Glomerular visceral epithelial cell (primary cell): ENCODE results near the gene RNF123.
"Not testable (repeated sequence)": the region's sequence is repeated elsewhere in the genome, so short reads cannot be mapped to it uniquely, and the experiment has no call there.

Experiments
- DNase-seq: peaks from one replicate; pipeline ENCODE4 v3.0.0-alpha.2; 2016; ENCODE audit errors: extremely low spot score

Gene RNF123

GRCh38 chr3:49681232-49681522 lies 8.2 kb upstream of the RNF123 start:
- no peak for DNase-seq

GRCh38 chr3:49681543-49681942 lies 7.8 kb upstream of the RNF123 start:
- DNase-seq = no peak

DNA sequence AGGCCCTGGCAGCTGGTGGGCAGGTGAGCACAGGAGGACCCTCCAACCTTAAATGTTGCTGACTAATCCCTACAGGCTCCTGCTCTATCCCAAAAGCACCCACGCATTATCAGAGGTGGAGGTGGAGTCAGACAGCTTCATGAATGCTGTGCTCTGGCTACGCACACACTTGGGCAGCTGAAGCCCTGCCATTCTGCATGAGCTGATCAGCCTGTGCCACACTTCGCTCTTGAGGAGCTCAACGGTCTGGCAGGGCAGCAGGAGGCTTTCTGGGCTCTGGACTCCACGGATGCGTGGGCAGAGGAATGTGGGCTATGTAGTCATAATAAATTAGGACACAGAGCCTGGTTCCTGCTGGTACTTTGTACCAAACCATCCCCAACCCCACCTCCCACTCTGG lies 6.2 kb upstream of the RNF123 start:
- peak; percentile 72 for DNase-seq

DNA sequence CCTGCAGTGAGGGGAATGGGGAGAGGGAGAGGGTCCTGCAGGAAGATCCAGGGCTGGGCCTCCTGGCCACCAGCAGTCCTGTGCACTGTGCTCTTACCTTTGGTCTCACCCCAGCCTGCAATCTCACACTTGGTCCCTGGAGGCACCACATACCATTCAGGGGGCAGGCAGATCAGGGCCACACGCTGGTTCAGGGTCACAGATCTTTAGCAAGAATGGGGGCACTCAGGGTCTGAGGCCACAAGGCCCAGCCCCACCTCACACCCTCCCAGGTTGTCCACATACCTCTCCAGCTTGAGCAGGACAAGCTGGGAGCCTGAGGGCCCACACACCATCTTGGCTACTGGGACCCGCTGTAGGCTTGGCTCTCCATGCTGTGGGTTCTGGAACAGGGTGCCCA lies 4.9 kb upstream of the RNF123 start:
- not testable (repeated sequence) for DNase-seq

DNA sequence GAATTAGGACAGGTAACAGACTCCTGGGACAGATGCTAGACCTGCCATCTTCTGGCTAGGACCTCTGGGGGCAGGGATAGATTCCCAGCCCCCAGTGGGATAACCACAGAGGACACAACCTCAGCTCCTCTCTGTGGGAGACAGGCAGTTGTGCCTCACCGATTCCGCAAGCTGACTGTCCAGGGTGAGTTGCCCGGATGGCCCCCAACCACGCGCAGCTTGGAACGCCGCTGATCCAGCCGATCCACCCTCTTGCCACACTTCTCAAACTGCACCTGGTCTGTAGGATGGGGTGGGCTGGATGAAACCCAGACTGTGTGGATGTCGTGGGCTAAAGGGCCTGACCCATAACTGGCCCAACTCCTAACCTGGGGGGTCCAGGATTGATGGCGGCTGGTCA lies 4.3 kb upstream of the RNF123 start:
- not testable (repeated sequence) for DNase-seq

- not testable (repeated sequence) for DNase-seq
These were observed 3.5 kb upstream of the RNF123 start for GRCh38 chr3:49685846-49686245.

- DNase-seq = not testable (repeated sequence)
These were observed 3.0 kb upstream of the RNF123 start for GRCh38 chr3:49686346-49686745.

DNA sequence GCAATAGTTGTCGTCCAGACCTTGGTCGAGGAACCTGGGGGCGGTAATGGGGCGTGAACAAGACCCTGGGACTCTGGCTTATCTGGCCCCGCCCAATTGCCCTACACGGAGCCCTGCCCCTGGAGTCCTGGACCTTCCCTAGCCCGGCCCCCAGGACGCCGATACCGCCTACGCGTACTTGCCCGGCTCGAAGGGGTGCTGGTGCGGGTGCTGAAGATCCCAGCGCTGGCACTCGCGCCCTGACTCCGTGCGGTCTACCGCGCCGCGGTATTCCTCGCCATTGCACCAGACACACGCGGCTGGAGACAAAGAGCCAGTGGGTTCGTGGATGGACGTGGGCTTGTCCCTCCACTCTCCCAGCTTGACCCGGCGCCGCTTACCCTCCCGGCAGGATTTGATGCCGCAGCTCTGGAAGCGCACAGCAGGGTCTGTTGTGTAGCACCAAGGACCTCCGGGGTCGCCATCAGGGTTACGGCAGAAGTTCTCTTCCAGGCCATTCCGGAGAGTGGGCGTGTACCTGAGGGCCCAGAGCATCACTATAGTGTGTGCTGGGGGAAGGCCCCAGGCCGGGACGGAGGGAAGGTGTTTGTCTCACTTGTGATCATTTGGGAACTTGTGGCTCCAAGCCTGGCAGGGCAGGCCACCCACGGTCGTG lies 2.5 kb upstream of the RNF123 start:
- DNase-seq = not testable (repeated sequence)

DNA sequence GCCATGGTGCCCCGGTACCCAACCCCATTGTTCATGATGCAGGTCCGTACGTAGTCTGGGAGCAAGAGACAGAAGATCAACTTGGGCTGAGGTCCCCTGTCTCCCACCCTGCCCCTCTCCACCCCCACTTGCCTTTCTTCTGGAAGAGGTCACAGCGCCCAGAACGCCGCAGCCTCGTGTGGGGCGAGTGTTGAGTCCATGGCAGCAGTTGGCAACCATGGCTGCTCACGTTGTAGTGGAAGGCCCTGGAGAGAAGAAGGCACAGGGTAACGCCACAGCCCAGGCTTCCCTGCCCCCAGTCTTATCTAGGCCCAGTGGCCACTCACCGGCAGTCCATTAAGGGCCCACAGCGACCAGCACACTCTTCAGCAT lies 1.9 kb upstream of the RNF123 start:
- not testable (repeated sequence) for DNase-seq

DNA sequence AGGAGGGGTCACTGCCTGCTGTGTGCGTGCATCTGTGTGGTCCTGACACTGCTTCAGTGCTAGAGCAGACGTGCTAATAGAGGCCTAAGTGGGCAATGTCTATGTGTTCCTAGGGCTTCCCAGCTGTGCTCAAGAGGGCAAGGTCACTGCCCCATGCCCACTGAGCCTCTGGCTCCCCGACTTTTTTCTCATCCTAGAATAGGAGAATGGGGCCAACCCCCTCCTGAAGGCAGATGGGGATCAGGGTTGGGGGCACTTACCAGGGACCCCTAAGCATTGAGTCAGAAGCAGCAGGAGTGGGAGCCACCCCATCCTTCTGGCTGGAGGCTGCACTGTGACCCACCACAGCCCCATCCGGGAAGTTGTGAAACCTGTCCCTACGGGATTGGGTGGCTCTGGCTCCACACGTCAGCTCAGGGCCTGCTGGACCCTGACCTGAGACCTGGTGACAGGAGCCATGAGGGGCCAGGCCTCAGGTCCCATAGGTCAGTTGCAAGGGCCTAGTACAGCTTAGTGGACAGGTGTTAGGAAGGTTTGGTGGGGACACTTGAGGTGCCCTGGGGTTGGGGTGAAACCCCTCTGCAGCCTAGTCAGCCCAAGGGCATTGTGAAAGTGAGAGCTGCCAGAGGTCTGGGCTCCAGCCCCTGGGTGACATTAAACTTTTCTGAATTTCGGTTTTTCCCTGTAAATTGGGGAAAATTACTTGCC lies 865 bp upstream of the RNF123 start:
- DNase-seq = not testable (repeated sequence)

DNA sequence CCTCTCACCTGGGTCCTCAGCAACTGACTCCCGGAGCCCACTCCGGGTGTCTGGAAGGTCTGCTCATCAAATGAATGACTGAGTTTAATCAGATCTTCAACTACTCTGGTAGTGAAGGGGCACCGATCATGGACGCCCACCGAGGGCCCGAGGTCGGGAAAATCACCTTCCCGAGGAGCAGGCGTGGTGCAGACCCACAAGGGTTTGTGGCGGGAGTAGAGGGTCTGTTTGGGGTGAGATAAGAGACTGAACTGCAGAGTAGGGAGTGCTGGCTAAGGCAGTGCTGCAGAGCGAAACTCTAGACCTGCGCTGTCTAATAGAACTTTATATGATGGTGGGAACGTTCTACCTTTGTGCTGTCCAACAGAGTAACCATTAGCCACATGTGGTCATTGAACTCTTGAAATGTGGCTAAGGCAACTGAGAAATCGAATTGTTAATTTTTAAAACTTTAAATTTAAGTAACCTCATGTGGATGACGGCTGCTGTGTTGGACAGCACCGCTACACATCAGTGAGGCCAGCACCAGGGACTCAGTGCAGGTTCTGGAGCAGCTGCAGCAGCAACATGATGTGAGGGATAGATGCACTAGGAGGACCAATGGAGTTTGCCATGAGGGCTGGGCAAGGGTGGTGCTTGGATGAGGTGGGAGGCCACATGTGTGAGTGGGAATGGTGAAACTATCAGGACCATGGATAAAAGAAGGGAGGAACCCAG lies 709 bp downstream of the RNF123 start:
- DNase-seq = not testable (repeated sequence)

- DNase-seq = not testable (repeated sequence)
These were observed 1.5 kb downstream of the RNF123 start for GRCh38 chr3:49690856-49691255.

GRCh38 chr3:49691481-49691880 lies 2.1 kb downstream of the RNF123 start:
- not testable (repeated sequence) for DNase-seq

- DNase-seq = not testable (repeated sequence)
These were observed 5.2 kb downstream of the RNF123 start for GRCh38 chr3:49694409-49695070.

DNA sequence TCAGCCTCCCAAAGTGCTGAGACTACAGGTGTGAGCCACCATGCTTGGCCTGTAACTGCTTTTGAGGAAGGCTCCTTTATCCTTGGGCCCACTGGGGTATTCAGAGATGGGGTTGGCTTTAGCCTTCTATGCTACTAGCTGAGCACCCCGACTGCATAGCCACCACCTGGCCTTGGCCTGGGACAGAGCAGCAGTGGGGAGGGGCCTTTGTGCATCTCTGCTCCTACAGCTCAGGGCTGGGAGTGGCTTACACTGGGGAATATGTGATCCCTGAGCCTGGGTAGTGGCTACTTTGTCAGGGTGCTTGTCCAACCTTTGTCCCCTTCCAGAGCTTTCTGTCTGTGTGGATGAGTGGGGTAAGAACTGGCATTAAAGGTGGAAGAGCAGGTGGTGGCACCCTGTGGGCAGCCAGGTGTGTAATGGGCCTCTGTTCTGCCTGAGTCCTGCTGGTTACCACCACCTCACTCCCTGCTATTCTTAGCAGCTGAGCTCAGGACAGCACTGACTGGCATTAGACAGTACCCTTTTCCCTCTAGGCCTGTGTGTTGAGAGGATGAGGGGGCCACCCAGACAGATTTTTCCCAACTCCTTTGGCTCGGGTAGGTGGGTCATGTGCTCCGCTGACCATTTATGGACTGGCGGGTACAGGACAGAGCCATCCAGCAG lies 6.1 kb downstream of the RNF123 start:
- DNase-seq = not testable (repeated sequence)

DNA sequence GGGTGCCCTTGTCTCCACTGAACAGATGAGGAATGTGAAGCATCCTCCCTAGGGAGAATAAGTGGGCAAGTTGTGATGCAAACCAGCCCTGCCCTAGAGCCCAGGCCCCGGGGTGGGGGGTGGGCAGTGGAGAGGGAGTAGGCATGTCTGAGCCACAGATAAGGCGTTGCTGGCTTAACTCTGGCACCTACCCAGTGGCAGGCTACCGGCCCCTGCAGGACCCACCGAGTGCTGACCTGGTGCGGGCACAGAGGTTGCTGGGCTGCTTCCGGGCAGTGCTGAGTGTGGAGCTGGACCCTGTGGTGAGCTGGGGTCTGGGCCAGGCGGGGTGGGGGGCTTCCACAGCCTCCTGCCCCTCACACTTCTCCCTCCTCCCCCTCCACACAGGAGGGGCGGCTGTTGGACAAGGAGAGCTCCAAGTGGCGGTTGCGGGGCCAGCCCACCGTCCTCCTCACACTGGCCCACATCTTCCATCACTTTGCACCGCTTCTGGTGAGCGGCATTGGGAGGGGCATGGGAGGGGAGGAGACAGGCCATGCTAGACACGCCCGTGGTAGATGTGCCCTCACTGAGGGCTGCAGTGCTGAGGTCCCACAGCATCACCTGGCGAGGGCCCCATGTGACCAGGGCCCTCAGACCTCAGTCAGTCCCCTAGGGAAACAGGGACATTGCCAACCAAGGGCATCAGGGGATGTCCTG lies 10.1 kb downstream of the RNF123 start:
- no peak for DNase-seq

GRCh38 chr3:49700014-49700413 lies 10.7 kb downstream of the RNF123 start:
- no peak for DNase-seq

DNA sequence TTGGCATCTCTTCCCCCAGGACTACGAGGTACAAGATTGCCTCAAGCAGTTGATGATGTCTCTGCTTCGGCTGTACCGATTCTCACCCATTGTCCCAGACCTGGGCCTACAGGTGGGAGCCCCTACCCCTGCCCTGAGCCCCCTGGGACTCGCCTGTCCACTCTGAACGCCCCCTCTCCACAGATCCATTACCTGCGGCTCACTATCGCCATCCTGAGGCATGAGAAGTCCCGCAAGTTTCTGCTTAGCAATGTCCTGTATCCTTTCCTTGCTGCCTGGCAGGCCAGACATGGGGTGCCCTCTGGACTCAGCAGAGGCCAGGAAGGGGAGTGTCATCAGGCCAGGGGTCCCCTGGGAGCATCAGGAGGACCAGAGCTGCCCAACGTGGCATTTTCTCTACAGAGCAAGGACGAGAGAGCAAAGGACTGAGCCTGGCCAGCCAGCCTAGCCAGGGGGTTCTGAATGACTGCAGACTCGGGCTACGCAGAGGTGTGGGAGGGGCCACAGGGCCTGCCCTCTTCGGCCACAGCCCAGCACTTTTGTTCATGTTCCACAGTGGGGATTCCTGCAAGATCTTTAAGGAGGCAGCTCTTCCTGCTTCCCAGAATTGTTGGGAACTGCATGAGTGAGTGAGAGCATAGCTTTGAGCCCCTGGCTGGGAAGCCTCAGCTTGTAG lies 11.2 kb downstream of the RNF123 start:
- no peak for DNase-seq

DNA sequence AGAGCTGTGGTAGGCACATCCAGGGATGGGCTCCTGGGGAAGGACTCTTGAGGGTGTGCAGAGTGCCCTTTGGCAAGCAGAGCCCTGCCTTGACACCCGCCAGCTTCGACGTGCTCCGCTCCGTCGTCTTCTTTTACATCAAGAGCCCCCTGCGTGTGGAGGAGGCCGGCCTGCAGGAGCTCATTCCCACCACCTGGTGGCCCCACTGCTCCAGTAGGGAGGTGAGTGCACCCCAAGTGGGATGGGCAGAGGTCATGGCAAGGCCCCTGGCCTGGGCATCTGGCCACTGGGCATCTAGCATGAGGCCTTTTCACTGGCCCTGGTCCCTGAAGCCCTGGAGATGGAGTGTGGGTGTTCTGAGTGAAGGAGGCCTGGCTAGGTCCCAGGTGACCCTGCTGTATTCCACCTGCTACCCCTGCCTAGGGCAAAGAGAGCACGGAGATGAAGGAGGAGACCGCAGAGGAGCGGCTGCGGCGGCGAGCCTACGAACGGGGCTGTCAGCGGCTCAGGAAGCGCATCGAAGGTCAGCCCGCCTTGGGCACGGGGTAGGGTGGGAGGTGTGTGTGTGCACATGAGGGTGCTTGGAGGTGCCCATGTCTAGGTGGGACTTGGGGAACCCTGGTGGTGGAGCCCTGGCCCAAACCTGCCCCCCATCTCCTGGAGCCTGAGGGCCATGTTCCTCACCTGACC lies 12.2 kb downstream of the RNF123 start:
- DNase-seq = no peak

GRCh38 chr3:49702672-49703071 lies 13.3 kb downstream of the RNF123 start:
- DNase-seq = no peak
